T-cell (primary cell): ENCODE data around the gene NOC4L. TPM values are rescaled to one million over a fixed set of nuclear protein-coding genes. Genes with fewer than 3 reads are reported as not detected.

Source experiments
- ATAC-seq, 4 experiments: fragments of 200-7000 bp in 3 of 4; fragments of 150-1000 bp in 1 of 4; cut with Tn5 transposase; replicated peaks in 1 of 4; 1 replicate in 3 of 4; 2 replicates in 1 of 4; pipeline ENCODE4 v1.10.0; 2021; ENCODE audit warnings: moderate library complexity in 3 of 4, mild to moderate bottlenecking in 2 of 4, moderate number of reproducible peaks in 1 of 4
- CTCF ChIA-PET, 2 donors: fragments of 300-600 bp; sonication (Branson Sonifier 250); formaldehyde crosslinking; loops; one replicate each; lab custom pipeline; 2022; ENCODE audit warnings: antibody characterized with exemption in 2 of 2; lab: Charles Lee
- POLR2A ChIA-PET, 2 donors: fragments of 300-600 bp; sonication (Branson Sonifier 250); formaldehyde crosslinking; loops; one replicate each; lab custom pipeline; 2022; ENCODE audit warnings: antibody characterized with exemption in 2 of 2; lab: Charles Lee
- DNase-seq, 35 experiments: peaks; one replicate each; pipeline versions ENCODE4 v3.0.0 to v3.0.0-alpha.2; 2013 to 2023
- H3K27ac ChIP-seq: one replicate; pipeline ENCODE4 v1.5.1; 2013; ENCODE audit warnings: low read length
- H3K27me3 ChIP-seq, 2 experiments: replicated peaks in 1 of 2; 1 replicate in 1 of 2; 2 replicates in 1 of 2; pipeline versions ENCODE4 v1.6.1 to v1.7.0; 2013; ENCODE audit warnings: low read length in 1 of 2, mixed read lengths in 1 of 2; ENCODE audit not compliant: control insufficient read depth in 2 of 2, insufficient read depth in 2 of 2; ENCODE audit errors: extremely low read depth in 1 of 2
- H3K36me3 ChIP-seq, 2 donors: 1 replicate in 1 of 2; 2 replicates in 1 of 2; pipeline versions ENCODE4 v1.6.1 to v1.7.0; 2013; ENCODE audit warnings: low read length in 1 of 2; ENCODE audit not compliant: control insufficient read depth in 2 of 2, insufficient read depth in 1 of 2; ENCODE audit errors: extremely low read depth in 1 of 2
- H3K4me1 ChIP-seq, 2 experiments: 1 replicate in 1 of 2; 2 replicates in 1 of 2; pipeline versions ENCODE4 v1.6.1 to v1.7.0; 2013; ENCODE audit warnings: low read length in 2 of 2, mixed read lengths in 1 of 2; ENCODE audit not compliant: insufficient read depth in 2 of 2, control insufficient read depth in 1 of 2; ENCODE audit errors: extremely low read depth in 1 of 2
- H3K4me3 ChIP-seq, 2 donors: 1 replicate in 1 of 2; 2 replicates in 1 of 2; pipeline versions ENCODE4 v1.5.1 to v1.7.0; 2013; ENCODE audit warnings: mild to moderate bottlenecking in 2 of 2, low read length in 1 of 2, moderate library complexity in 1 of 2; ENCODE audit not compliant: control insufficient read depth in 1 of 2; ENCODE audit errors: extremely low read depth in 1 of 2
- H3K9me3 ChIP-seq: 2 replicates; pipeline ENCODE4 v1.7.0; 2013
- H3K27ac Mint-ChIP-seq, 2 donors: one replicate each; pipeline ENCODE4 v1.8.0; 2020 to 2021; ENCODE audit warnings: mild to moderate bottlenecking in 2 of 2, mixed read lengths in 2 of 2
- H3K27me3 Mint-ChIP-seq, 2 donors: one replicate each; pipeline ENCODE4 v1.8.0; 2021 to 2022; ENCODE audit warnings: mixed read lengths in 2 of 2
- H3K36me3 Mint-ChIP-seq: one replicate; pipeline ENCODE4 v1.8.0; 2021; ENCODE audit warnings: mixed read lengths
- H3K4me1 Mint-ChIP-seq, 3 donors: one replicate each; pipeline ENCODE4 v1.8.0; 2020 to 2022; ENCODE audit warnings: mixed read lengths in 3 of 3, mild to moderate bottlenecking in 1 of 3
- H3K4me3 Mint-ChIP-seq, 3 donors: one replicate each; pipeline ENCODE4 v1.8.0; 2020 to 2022; ENCODE audit warnings: mild to moderate bottlenecking in 3 of 3, mixed read lengths in 3 of 3, moderate library complexity in 3 of 3
- H3K9me3 Mint-ChIP-seq, 3 donors: one replicate each; pipeline ENCODE4 v1.8.0; 2020 to 2022; ENCODE audit warnings: mixed read lengths in 3 of 3
- WGBS: methylation state at CpG from one replicate; pipeline ENCODE4 v1.1.5; 2013; ENCODE audit warnings: missing lambda C conversion rate; ENCODE audit not compliant: insufficient coverage; 5-methylcytosine and 5-hydroxymethylcytosine counted together
- total RNA-seq, 35 experiments: library from RNA in 6 of 35; stranded (reverse) in 6 of 35; fragments of 120-200 nt in 1 of 35; gene quantifications; one replicate each; pipeline versions ENCODE4 v1.2.1 to v1.2.4 and lab custom pipeline; 2013 to 2026

NOC4L gene
- total RNA-seq, 5 donors from 2014 or later (not counting 1 experiment from before 2014, with no cell fraction given): 14.6 to 28.9 (median 26.4) TPM

DNA sequence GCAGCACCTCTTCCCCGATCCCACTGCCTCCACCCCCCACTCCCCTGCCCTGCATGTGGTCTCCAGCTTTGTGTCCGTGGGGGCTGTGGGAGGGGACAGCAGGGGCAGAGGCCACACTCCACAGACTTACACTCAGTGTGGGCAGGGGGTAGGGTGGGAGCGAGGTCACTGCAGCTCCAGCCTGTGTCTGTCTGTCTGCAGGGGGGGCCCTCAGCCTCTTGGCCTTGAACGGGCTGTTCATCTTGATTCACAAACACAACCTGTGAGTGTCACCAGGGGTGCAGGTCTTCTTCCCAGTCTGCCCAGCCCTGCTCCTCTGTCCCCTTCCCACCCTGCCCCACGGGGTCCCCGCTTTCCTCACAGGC is 6.5 kb downstream of the NOC4L start:
- no peak for ATAC-seq
- H3K36me3 ChIP-seq: peaks cover 4 to 36% of the 10 kb centered on the region in 2 donors

DNA sequence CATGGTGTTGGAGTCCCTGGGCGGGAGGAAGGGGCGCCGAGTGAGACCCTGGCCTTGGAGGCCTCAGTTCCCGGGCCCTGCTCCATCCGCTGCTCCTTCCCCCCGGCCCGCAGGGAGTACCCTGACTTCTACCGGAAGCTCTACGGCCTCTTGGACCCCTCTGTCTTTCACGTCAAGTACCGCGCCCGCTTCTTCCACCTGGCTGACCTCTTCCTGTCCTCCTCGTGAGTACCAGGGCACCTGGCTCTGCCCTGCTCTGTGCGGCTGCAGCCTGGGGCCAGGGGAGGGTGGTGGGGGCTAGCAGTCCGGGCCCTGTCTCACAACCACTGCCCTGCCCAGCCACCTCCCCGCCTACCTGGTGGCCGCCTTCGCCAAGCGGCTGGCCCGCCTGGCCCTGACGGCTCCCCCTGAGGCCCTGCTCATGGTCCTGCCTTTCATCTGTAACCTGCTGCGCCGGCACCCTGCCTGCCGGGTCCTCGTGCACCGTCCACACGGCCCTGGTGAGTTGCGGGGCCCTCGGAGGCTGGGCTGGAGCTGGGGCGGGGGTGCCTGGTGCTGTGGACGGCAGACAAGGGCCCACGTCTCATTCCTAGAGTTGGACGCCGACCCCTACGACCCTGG is 7.0 kb downstream of the NOC4L start:
- Histone ChIP-seq H3K9me3 (no peaks in the 10 kb centered on the region), H3K36me3 (peaks cover 4 to 33% of the 10 kb centered on the region in 2 donors), H3K27me3 (no peaks in the 10 kb centered on the region), H3K4me3 (no peak overlapping the region), H3K4me1 (peaks cover 0 to 22% of the 10 kb centered on the region in 2 experiments), H3K27ac (no peak overlapping the region)
- Mint-ChIP-seq H3K27ac (no peak overlapping the region), H3K9me3 (no peaks in the 10 kb centered on the region), H3K36me3 (peaks cover under 1% of the 10 kb centered on the region), H3K27me3 (no peaks in the 10 kb centered on the region), H3K4me3 (no peak overlapping the region), H3K4me1 (peaks cover 2 to 7% (median 3%) of the 10 kb centered on the region in 3 donors)
- DNase-seq: no peak
- CTCF ChIA-PET: interaction anchor here in 1 of 2 donors (1.4 kb wide), 1 partner anchor 63 kb away, joined by 3 read pairs; no protein-coding TSS in a partner anchor
- ATAC-seq: no peak
- POLR2A ChIA-PET: no interaction called here
- 96% methylated on average over 32 of the region's 36 CpGs for WGBS

More for the DNA sequence above, 6.5 kb downstream of the NOC4L start:
- no peaks in the 10 kb centered on the region for H3K27me3 ChIP-seq
- no peak overlapping the region for H3K4me3 ChIP-seq
- CTCF ChIA-PET: interaction anchor here in 1 of 2 donors (1.4 kb wide), 1 partner anchor 64 kb away, joined by 3 read pairs; no protein-coding TSS in a partner anchor
- Mint-ChIP-seq H3K36me3 (peaks cover 5% of the 10 kb centered on the region), H3K27me3 (no peaks in the 10 kb centered on the region), H3K9me3 (no peaks in the 10 kb centered on the region), H3K4me1 (peaks cover 7 to 12% (median 8%) of the 10 kb centered on the region in 3 donors), H3K4me3 (no peak overlapping the region), H3K27ac (no peak overlapping the region)
- H3K4me1 ChIP-seq: peaks cover 0 to 25% of the 10 kb centered on the region in 2 experiments
- POLR2A ChIA-PET: no interaction called here
- H3K27ac ChIP-seq: no peak overlapping the region
- DNase-seq: no peak
- no peaks in the 10 kb centered on the region for H3K9me3 ChIP-seq
- WGBS: 80% methylated on average over 3 of the region's 6 CpGs

DNA sequence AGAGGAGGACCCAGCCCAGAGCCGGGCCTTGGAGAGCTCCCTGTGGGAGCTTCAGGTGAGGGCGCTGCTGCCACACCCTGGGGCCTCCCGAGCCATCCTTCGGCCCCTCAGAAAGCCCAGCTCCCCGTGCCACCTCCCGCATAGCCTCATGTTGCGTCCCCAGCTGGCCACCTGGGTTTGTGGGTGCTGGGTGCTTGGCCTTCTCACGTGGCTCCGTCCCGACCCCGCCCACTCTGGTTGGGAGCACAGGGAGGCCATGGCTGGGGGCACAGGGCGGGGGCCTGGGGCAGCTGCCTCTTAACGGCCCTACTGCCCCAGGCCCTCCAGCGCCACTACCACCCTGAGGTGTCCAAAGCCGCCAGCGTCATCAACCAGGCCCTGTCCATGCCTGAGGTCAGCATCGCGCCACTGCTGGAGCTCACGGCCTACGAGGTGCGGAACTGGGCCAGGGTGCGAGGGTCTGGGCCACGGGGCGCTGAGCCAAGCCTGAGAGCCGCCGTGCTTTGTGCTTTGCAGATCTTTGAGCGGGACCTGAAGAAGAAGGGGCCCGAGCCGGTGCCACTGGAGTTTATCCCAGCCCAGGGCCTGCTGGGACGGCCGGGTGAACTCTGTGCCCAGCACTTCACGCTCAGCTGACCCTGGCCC is 7.6 kb downstream of the NOC4L start:
- peaks cover 0 to 16% of the 10 kb centered on the region in 2 experiments for H3K4me1 ChIP-seq
- Mint-ChIP-seq H3K27me3 (no peaks in the 10 kb centered on the region), H3K4me3 (no peak overlapping the region), H3K27ac (no peak overlapping the region), H3K4me1 (peaks cover 0 to under 1% (median 0%) of the 10 kb centered on the region in 3 donors), H3K36me3 (no peaks in the 10 kb centered on the region), H3K9me3 (no peaks in the 10 kb centered on the region)
- CTCF ChIA-PET: interaction anchor here in 1 of 2 donors (0.5 to 1.4 kb wide), 2 partner anchors 34 to 62 kb away, joined by 3 to 12 read pairs; no protein-coding TSS in a partner anchor
- no peaks in the 10 kb centered on the region for H3K9me3 ChIP-seq
- H3K27ac ChIP-seq: no peak overlapping the region
- peaks cover 0 to 2% of the 10 kb centered on the region in 2 experiments for H3K27me3 ChIP-seq
- no peak overlapping the region for H3K4me3 ChIP-seq
- ATAC-seq (no peak), DNase-seq (no peak)
- H3K36me3 ChIP-seq: peaks cover 4 to 33% of the 10 kb centered on the region in 2 donors
- 93% methylated on average over 25 of the region's 32 CpGs for WGBS
- POLR2A ChIA-PET: no interaction called here

DNA sequence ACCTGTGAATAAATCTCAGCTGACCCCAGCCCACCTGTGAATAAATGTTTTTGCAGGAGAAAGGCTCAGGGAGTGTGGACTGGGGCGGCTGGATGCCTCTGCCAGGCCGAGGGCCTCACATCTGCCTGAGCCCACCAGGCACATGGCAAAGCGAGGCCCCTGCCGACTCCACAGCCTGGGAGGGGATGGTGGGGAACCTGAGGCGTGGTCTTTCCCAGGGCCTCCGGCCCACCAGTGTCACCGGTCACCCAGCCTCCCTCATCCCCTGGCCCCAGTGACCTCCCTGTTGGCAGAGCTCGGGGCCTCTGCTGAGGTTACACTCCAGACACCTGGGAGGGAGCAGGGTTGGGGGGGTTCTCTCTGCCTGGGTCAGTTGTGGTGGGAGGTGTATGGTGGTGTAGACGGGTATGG is 8.2 kb downstream of the NOC4L start:
- POLR2A ChIA-PET: no interaction called here
- Histone ChIP-seq H3K4me3 (no peak overlapping the region), H3K36me3 (peaks cover 4 to 32% of the 10 kb centered on the region in 2 donors), H3K27me3 (peaks cover 0 to 2% of the 10 kb centered on the region in 2 experiments), H3K9me3 (no peaks in the 10 kb centered on the region), H3K27ac (no peak overlapping the region), H3K4me1 (peaks cover 0 to 12% of the 10 kb centered on the region in 2 experiments)
- no peak for ATAC-seq
- Mint-ChIP-seq H3K4me3 (no peak overlapping the region), H3K4me1 (no peaks in the 10 kb centered on the region), H3K27me3 (no peaks in the 10 kb centered on the region), H3K9me3 (no peaks in the 10 kb centered on the region), H3K36me3 (no peaks in the 10 kb centered on the region), H3K27ac (no peak overlapping the region)
- CTCF ChIA-PET: no interaction called here
- no peak for DNase-seq
- WGBS: 93% methylated on average over 3 of the region's 9 CpGs

DNA sequence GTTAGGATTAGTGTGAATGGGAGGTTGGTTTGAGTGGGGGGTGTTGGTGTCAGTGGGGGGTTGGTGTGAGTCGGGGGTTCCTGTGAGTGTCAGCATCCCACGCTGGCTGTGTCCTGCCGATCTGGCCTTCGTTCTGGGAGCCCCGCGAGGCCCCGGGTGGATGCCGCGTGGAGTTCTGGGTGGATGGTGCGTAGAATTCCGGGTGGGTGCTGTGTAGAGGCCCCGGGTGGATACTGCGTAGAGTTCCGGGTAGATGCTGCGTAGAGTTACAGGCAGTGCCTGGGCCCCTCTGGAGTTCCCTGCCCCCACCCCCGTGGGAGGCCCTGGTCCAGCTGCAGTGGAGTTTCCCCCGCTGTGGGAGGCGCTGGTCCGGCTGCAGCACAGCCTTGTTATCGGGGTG is 8.7 kb downstream of the NOC4L start:
- 92% methylated on average over 16 of the region's 20 CpGs for WGBS
- peaks cover 0 to 12% of the 10 kb centered on the region in 2 experiments for H3K4me1 ChIP-seq
- H3K4me3 ChIP-seq: no peak overlapping the region
- no peaks in the 10 kb centered on the region for H3K9me3 Mint-ChIP-seq
- H3K27me3 Mint-ChIP-seq: no peaks in the 10 kb centered on the region
- H3K4me3 Mint-ChIP-seq: no peak overlapping the region
- no peaks in the 10 kb centered on the region for H3K4me1 Mint-ChIP-seq
- H3K36me3 ChIP-seq: peaks cover 4 to 27% of the 10 kb centered on the region in 2 donors
- H3K9me3 ChIP-seq: no peaks in the 10 kb centered on the region
- CTCF ChIA-PET: interaction anchor here (1.3 to 1.4 kb wide), 3 partner anchors 33 to 68 kb away, joined by 4 to 7 read pairs (median 7); no protein-coding TSS in a partner anchor
- H3K36me3 Mint-ChIP-seq: no peaks in the 10 kb centered on the region
- DNase-seq (no peak), ATAC-seq (no peak)
- no peak overlapping the region for H3K27ac Mint-ChIP-seq
- H3K27me3 ChIP-seq: peaks cover 0 to 2% of the 10 kb centered on the region in 2 experiments
- POLR2A ChIA-PET: no interaction called here
- no peak overlapping the region for H3K27ac ChIP-seq

DNA sequence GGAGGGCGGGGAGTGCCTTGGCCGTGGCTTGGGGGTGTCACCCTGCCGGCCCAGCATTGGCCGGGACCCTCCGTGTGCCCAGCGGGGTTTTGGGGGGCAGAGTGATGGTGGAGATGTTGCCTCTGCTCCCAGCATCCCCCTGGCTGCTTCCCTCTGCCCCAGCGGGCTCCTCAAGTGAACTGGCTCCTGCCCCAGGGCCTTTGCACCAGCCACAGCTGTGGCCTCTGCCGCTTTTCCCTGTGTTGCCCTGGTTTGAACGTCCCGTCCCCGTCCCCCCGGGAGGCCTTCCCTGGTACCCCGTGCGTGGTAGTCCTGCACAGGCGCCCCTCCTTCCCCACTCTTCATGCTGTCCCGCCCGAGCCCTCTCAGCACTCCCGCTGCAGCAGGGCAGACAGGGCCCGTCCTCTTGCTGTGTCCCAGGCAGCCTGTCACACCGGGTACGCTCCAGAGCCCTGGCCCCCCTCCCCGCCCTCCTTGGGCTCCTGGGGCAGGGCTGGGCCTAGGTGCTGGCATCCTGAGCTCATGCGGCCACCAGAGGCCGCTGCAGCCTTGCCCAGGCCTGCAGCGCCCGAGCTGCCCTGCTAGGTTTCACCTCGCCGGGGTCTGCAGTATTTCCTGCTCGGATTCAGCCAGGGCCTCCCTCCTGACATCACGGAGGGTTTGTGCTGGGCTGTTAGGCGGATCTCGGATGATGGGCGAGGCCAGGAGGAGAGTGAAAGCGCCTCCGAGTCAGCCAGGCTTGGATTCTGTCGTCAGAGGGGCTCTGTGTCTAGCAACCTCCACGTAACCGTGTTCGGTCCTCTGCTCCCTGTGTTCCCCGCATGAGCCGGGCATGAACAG is 9.5 kb downstream of the NOC4L start:
- Histone ChIP-seq H3K4me3 (peak overlapping the region in 1 of 2 donors; percentile 54), H3K36me3 (peaks cover 4 to 23% of the 10 kb centered on the region in 2 donors), H3K4me1 (peaks cover 0 to 12% of the 10 kb centered on the region in 2 experiments), H3K27me3 (peaks cover 0 to 2% of the 10 kb centered on the region in 2 experiments), H3K9me3 (no peaks in the 10 kb centered on the region), H3K27ac (no peak overlapping the region)
- CTCF ChIA-PET: interaction anchor here (0.6 to 1.4 kb wide), 12 partner anchors 8 to 461 kb away, joined by 3 to 13 read pairs (median 4); no protein-coding TSS in a partner anchor
- Mint-ChIP-seq H3K4me3 (peak overlapping the region in 1 of 3 donors; percentile 25), H3K27ac (peak overlapping the region in 1 of 2 donors; percentile 39), H3K36me3 (no peaks in the 10 kb centered on the region), H3K4me1 (no peaks in the 10 kb centered on the region), H3K9me3 (no peaks in the 10 kb centered on the region), H3K27me3 (no peaks in the 10 kb centered on the region)
- ATAC-seq: peak; percentile 90 to 94 (median 92)
- peak; percentile 51 to 88 (median 70) for DNase-seq
- WGBS: 48% methylated on average over 37 of the region's 41 CpGs
- POLR2A ChIA-PET: no interaction called here
